ENCODE data around the gene SH3PXD2A.

DNA sequence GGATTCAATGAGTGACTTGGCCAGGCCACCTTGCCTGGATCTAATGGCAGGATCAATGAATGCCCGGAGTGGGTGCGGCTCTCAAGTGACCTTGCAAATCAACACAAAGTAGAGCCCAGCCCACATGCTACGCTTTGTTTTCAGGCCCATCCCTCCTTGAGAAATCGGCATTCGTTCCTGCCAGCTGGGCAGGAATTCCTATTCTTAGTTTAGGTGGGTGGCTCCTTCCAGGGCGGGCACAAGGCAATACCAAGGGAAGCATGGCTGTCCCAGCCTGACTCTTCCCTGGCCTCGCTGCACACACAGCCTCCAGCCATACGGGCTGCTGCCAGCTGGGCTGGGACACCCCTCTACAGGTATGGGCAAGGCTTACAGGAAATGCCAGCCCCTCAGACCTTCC is 119.3 kb downstream of the SH3PXD2A start:
- no peak for TF ChIP-seq GATA3 (IDR thresholded peaks at IDR 0.05; ENCODE audit: low read depth, low read length)
- TF ChIP-seq GATA2 (IDR thresholded peaks at IDR 0.05; ENCODE audit: low read depth, low read length): no peak

All from SH-SY5Y (cell line).